Mesodermal cell (in vitro differentiated cells): ENCODE data around the gene RNU5B-1.

Experiments used
- H3K27ac ChIP-seq: 2 replicates; pipeline ENCODE4 v1.7.0; 2013; ENCODE audit warnings: mild to moderate bottlenecking, low read depth, low read length, moderate library complexity; ENCODE audit not compliant: severe bottlenecking
- H3K36me3 ChIP-seq: 2 replicates; pipeline ENCODE4 v1.7.1; 2013; ENCODE audit warnings: mild to moderate bottlenecking, low read length, moderate library complexity; ENCODE audit not compliant: control insufficient read depth, insufficient read depth
- H3K4me1 ChIP-seq: one replicate; pipeline ENCODE4 v1.7.1; 2013; ENCODE audit warnings: mild to moderate bottlenecking, low read length; ENCODE audit not compliant: insufficient read depth, control insufficient read depth, poor library complexity, severe bottlenecking
- H3K4me3 ChIP-seq: 2 replicates; pipeline ENCODE4 v1.7.0; 2013; ENCODE audit warnings: low read length, control low read depth, mild to moderate bottlenecking; ENCODE audit not compliant: insufficient read depth, poor library complexity, severe bottlenecking; ENCODE audit errors: extremely low read depth
- H3K9me3 ChIP-seq: 2 replicates; pipeline ENCODE4 v1.7.1; 2013; ENCODE audit warnings: mild to moderate bottlenecking, low read length, moderate library complexity; ENCODE audit not compliant: control insufficient read depth
- WGBS, 2 experiments: methylation state at CpG; one replicate each; pipeline ENCODE4 v1.1.5; 2013; ENCODE audit warnings: missing lambda C conversion rate in 2 of 2; ENCODE audit not compliant: insufficient coverage in 2 of 2; 5-methylcytosine and 5-hydroxymethylcytosine counted together

RNU5B-1 gene

DNA sequence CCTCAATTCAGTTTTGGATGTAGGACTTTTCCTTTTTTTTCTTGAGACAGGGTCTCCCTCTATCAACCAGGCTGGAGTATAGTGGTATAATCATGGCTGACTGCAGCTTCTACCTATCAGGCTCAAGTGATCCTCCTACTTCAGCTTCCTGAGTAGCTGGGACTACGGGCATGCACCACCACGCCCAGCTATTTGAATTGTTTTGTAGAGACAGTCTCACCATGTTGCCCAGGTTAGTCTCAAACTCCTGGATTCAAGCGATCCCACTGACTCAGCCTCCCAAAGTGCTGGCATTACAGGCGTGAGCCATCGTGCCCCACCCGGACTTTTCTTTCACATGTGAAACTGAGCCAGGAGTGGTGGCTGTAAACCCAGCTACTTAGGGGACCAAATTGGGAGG is 3.5 kb downstream of the RNU5B-1 start:
- Histone ChIP-seq H3K27ac (no peak overlapping the region), H3K4me3 (no peak overlapping the region), H3K9me3 (no peaks in the 10 kb centered on the region), H3K4me1 (peaks cover 19% of the 10 kb centered on the region), H3K36me3 (no peaks in the 10 kb centered on the region)
- 86 to 92% methylated on average over 6 of the region's 6 CpGs for WGBS, 2 experiments

DNA sequence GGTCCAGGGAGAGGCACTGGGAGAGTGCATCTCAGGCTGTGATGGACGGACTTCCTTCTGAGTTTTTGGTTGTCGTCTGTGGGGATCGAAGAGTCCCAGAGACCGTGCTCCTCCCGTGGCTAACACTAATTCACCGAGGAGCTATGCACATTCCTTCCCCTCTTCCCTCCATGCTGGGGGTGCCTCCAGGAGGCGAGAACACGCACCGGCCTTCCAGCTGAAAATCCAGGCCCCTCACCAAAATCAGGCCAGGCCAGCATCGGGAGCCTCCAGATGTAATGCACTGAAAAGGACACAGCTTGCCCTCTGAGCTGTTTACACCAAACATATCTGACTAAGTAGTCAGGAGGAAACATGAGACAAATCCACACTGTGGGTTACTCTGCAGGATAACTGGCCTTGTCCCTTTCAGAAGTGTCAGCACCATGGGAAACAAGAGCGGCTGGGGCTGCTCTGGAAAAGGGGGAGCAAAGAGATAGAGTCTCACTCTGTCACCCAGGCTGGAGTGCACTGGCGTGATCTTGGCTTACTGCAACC is 5.5 kb downstream of the RNU5B-1 start:
- WGBS, 2 experiments, result 77 to 80% methylated on average over 8 to 12 of the region's 12 CpGs
- no peak overlapping the region for H3K4me3 ChIP-seq
- peak overlapping the region; percentile 49 for H3K27ac ChIP-seq
- H3K9me3 ChIP-seq, result no peaks in the 10 kb centered on the region
- H3K36me3 ChIP-seq, result no peaks in the 10 kb centered on the region
- peaks cover 13% of the 10 kb centered on the region for H3K4me1 ChIP-seq

DNA sequence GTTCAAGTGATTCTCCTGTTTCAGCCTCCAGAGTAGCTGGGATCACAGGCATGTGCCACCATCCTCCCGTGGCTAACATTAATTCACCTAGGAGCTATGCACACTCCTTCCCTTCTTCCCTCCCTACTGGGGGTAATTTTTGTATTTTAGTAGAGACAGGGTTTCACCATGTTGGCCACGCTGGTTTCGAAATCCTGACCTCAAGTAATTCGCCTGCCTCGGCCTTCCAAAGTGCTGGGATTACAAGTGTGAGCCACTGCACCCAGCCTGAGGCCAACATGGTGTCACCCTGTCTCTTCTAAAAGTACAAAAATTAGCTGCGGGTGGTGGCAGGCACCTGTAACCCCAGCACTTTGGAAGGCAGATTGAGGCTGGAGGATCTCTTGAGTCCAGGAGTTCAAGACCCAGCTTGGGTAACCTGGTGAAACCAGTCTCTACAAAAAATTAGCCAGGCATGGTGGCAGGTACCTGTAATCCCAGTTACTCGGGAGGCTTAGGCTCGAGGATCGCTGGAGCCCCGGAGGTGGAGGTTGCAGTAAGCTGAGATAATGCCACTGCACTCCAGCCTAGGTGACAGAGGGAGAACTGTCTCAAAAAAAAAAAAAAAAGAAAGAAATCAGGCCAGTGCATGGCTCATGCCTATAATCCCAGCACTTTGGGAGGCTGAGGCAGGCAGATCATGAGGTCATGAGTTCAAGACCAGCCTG is 6.1 kb downstream of the RNU5B-1 start:
- 91 to 93% methylated on average over 5 to 8 of the region's 10 CpGs for WGBS, 2 experiments
- no peaks in the 10 kb centered on the region for H3K9me3 ChIP-seq
- peak overlapping the region; percentile 49 for H3K27ac ChIP-seq
- H3K4me3 ChIP-seq, result no peak overlapping the region
- H3K4me1 ChIP-seq, result peaks cover 13% of the 10 kb centered on the region
- no peaks in the 10 kb centered on the region for H3K36me3 ChIP-seq

DNA sequence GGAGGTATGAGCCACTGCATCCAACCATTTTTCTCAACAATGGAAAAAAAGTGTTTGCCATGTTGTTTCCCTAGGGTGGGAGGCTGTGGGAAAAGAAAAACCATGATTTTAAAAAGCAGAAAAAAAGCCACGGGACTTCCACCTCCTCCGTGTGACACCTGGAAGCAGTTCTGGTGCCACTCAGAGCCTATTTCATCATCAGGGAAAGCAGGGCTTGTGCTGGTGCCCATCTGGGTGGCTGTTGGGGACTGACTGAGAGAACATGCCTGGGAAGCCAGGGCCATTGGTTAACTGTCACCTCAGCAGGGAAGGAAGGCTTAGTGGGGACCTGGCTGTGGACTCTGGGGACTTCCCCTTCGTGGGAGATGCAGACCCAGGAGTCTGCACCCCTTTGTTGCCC is 7.3 kb downstream of the RNU5B-1 start:
- H3K4me1 ChIP-seq, result peaks cover 13% of the 10 kb centered on the region
- H3K4me3 ChIP-seq, result no peak overlapping the region
- no peaks in the 10 kb centered on the region for H3K36me3 ChIP-seq
- no peaks in the 10 kb centered on the region for H3K9me3 ChIP-seq
- no peak overlapping the region for H3K27ac ChIP-seq
- WGBS, 2 experiments, result 78 to 81% methylated on average over 2 to 3 of the region's 3 CpGs

DNA sequence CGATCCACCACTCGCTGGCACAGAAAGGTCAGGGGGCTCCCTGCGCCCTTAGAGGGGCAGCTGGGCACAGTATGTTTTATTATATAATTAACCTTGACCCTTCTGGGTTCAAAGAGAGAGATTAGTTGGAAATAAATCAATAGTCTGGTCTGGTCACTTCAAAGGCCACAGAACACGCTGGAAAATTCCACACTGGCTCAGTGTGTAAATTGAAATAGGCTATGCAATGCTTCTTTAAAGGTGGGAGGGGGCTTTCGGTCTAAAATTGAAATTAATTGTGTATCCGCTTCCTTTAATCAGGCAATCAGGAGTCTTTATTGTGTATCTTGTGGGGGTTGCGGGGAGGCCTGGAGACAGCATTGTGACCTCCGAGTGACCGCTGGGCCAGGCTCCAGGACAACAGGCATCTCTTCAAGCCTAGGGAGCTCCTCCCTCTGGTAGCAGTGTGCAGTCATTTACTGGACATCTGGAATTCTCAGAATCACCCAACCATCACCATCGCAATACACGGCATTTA is 8.0 kb downstream of the RNU5B-1 start:
- Histone ChIP-seq H3K9me3 (no peaks in the 10 kb centered on the region), H3K4me1 (peaks cover 13% of the 10 kb centered on the region), H3K4me3 (no peak overlapping the region), H3K27ac (peak overlapping the region; percentile 23), H3K36me3 (no peaks in the 10 kb centered on the region)
- WGBS, 2 experiments, result 90 to 93% methylated on average over 4 to 6 of the region's 11 CpGs

DNA sequence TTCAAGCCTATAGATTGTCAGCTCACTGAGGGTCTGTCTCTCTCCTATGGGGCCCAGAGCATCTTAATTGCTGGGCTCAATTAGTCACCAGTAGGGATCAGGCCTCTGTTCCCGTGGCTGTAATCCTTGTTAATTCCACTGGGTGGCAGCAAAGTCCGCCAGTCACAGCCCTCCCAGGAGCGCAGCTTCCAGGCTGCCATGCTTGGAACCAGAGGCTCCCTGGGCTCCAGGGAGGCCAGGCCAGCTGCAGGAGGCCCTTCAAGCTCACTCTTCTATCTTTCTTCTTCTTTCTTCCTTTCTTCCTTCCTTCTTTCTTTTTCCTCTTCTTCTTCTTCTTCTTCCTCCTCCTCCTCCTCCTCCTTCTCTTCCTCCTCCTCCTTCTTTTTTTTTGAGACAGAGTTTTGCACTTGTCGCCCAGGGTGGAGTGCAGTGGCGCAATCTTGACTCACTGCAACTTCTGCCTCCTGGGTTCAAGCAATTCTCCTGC is 14.4 kb downstream of the RNU5B-1 start:
- Histone ChIP-seq H3K27ac (no peak overlapping the region), H3K4me1 (no peaks in the 10 kb centered on the region), H3K9me3 (no peaks in the 10 kb centered on the region), H3K36me3 (no peaks in the 10 kb centered on the region), H3K4me3 (no peak overlapping the region)
- WGBS, 2 experiments, result 25 to 38% methylated on average over 4 to 5 of the region's 5 CpGs

DNA sequence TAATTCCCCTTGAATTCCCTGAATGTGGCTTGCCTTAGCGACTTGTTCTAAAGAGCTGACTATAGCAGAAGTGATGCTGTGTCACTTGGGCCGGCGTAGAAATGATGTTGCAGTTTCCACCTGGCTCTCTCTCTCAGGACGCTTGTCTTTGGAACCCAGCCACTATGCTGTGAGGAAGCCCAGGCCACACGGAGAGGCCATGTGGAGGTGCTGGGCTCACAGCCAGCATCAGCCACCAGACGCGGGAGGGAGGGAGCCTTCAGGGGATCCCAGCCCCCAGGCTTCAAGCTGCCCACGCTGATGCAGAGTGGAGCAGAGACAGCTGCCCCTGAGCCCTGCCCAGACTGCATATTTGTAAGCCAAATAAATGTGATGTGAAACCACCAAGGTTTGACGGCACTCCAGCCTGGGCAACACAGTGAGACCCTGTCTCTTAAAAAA is 18.6 kb downstream of the RNU5B-1 start:
- no peaks in the 10 kb centered on the region for H3K9me3 ChIP-seq
- no peaks in the 10 kb centered on the region for H3K4me1 ChIP-seq
- H3K36me3 ChIP-seq, result peaks cover 5% of the 10 kb centered on the region
- no peak overlapping the region for H3K27ac ChIP-seq
- H3K4me3 ChIP-seq, result no peak overlapping the region
- 76 to 81% methylated on average over 8 of the region's 9 CpGs for WGBS, 2 experiments

DNA sequence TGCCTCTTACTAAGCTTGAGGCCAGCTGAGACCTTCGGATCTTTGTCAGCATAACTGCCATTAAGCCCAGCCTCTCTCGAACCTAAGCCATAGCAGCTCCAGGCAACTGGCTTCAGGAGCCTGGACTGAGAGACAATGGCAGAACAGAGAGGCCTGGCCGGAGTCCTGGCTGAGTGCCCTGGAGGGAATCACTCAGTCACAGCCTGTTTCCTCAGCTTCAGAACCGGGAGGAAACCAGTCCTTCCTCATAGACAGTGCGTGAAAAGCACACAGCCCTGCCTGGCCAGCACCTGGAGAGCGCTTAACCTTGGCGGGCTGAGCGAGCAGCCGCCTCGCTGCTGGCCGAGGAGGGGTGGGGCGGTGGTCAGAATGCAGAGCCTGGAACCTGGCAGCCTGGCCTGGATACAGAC is 21.6 kb downstream of the RNU5B-1 start:
- Histone ChIP-seq H3K4me1 (no peaks in the 10 kb centered on the region), H3K9me3 (no peaks in the 10 kb centered on the region), H3K36me3 (peaks cover 29% of the 10 kb centered on the region), H3K4me3 (no peak overlapping the region), H3K27ac (peak overlapping the region; percentile 59)
- WGBS, 2 experiments, result 57 to 65% methylated on average over 7 to 10 of the region's 12 CpGs

DNA sequence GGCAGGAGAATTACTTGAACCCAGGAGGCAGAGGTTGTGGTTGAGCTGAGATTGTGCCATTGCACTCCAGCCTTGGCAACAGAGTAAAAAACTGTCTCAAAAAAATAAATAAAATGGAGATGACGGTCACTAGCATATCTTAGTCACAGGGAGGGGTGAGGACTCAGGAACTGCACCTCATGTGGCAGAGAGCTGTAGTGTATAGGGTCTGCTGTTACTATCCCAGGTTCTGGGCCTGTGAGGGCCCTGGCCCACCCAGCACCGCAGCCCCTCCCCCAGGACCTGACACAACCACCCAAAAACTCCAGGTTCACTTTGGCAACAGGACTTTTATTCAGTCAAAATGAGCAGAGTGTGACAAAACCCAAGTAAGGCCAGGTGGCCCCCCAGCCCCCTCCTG is 22.3 kb downstream of the RNU5B-1 start:
- Histone ChIP-seq H3K4me3 (no peak overlapping the region), H3K4me1 (no peaks in the 10 kb centered on the region), H3K36me3 (peaks cover 36% of the 10 kb centered on the region), H3K9me3 (no peaks in the 10 kb centered on the region), H3K27ac (peak overlapping the region; percentile 59)
- 100% methylated on average over 1 of the region's 2 CpGs for WGBS, 2 experiments

DNA sequence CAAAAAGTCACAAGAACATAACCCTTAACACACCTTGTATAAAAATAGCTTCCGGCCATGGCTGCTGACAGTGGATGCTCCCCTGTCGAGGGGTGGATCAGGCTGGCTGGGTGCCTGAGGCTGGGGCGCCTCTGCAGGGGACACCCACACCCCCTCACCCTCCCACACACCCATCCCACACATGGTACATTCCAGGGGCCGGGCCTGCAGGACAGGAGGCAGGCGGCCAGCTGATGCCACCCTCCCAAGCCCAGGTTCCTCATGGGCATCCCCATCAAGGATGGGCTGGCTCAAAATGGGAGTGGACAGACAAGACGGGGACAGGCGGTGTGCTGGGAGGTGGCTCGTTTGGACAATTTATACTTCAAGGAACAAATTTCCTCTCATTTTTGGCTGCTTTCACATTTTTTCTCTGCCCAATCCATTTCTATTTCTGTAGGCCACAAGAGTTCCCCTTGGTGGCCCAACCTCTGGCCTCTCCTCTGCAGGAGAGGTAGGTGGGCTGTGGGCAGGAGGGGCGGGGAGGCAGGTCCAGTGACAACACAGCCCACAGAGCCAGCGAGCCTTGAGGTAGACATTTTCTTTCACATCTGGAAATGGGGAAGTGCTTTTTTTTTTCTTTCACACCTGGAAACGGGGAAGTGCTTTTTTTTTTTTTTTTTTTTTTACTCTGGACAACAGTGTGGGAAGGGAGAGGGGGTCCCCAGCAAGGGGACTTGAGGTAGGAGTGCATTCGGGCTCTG is 23.3 kb downstream of the RNU5B-1 start:
- no peaks in the 10 kb centered on the region for H3K4me1 ChIP-seq
- no peak overlapping the region for H3K4me3 ChIP-seq
- no peak overlapping the region for H3K27ac ChIP-seq
- peaks cover 44% of the 10 kb centered on the region for H3K36me3 ChIP-seq
- H3K9me3 ChIP-seq, result no peaks in the 10 kb centered on the region
- WGBS, 2 experiments, result 87 to 99% methylated on average over 3 to 7 of the region's 12 CpGs
